HFFc6 (cell line): Measurements from ENCODE around the gene CRKL. TPM values are rescaled to one million over a fixed set of nuclear protein-coding genes. Genes with fewer than 3 reads are reported as not detected.

Source experiments
- DNase-seq: peaks from one replicate; pipeline ENCODE4 v3.0.0-alpha.2; 2018
- H3K27ac Mint-ChIP-seq: 2 replicates; pipeline ENCODE4 v1.8.0; 2020; ENCODE audit warnings: mild to moderate bottlenecking, mixed read lengths
- H3K27me3 Mint-ChIP-seq: 2 replicates; pipeline ENCODE4 v1.8.0; 2021; ENCODE audit warnings: mild to moderate bottlenecking, moderate library complexity, mixed read lengths; ENCODE audit not compliant: insufficient read depth
- H3K36me3 Mint-ChIP-seq: 2 replicates; pipeline ENCODE4 v1.8.0; 2021; ENCODE audit warnings: low read depth, mixed read lengths
- H3K4me1 Mint-ChIP-seq: 2 replicates; pipeline ENCODE4 v1.8.0; 2020; ENCODE audit warnings: low read depth, mixed read lengths
- H3K4me3 Mint-ChIP-seq: 2 replicates; pipeline ENCODE4 v1.8.0; 2020; ENCODE audit warnings: mild to moderate bottlenecking, moderate library complexity, mixed read lengths
- H3K9me3 Mint-ChIP-seq: 2 replicates; pipeline ENCODE4 v1.8.0; 2020; ENCODE audit warnings: mild to moderate bottlenecking, mixed read lengths
- total RNA-seq, 6 experiments: library from RNA; stranded (reverse); fragmentation: NEBNext Ultra II Directional; extraction: Animal tissue kit (Norgen Biotek cat#: 25700); gene quantifications; 2 replicates in 1 of 6; 3 replicates in 5 of 6; pipeline ENCODE4 v1.2.3, GENCODE V29; 2021
- TF ChIP-seq, protein P1 (sequence below): fragments of 200-600 bp; sonication (generic); IDR thresholded peaks from 2 replicates; pipeline ENCODE4 v1.5.0; 2021; ENCODE audit warnings: antibody characterized with exemption, mild to moderate bottlenecking

CRKL gene
- total RNA-seq, 6 experiments from 2014 or later = 44.0 to 51.5 (median 47.6) TPM

DNA sequence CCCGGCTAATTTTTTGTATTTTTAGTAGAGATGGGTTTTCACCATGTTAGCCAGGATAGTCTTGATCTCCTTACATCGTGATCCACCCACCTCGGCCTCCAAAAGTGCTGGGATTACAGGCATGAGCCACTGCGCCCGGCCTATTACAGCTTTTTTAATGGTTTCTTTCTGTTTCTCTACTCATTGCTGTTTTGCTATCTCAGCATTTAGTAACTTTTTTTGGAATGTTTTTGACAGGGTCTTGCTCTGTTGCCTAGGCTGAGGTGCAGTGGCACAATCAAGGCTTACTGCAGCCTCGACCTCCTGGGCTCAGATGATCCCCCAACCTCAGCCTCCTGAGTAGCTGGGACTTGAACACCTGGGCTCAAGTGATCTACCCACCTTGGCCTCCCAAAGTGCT is 4.7 kb upstream of the CRKL start:
- no peaks in the 10 kb centered on the region for H3K36me3 Mint-ChIP-seq
- no peaks in the 10 kb centered on the region; the same call in 1 of the 2 replicates for H3K4me1 Mint-ChIP-seq
- H3K27ac Mint-ChIP-seq = no peak overlapping the region
- H3K4me3 Mint-ChIP-seq = no peak overlapping the region
- TF ChIP-seq, protein P1, sequence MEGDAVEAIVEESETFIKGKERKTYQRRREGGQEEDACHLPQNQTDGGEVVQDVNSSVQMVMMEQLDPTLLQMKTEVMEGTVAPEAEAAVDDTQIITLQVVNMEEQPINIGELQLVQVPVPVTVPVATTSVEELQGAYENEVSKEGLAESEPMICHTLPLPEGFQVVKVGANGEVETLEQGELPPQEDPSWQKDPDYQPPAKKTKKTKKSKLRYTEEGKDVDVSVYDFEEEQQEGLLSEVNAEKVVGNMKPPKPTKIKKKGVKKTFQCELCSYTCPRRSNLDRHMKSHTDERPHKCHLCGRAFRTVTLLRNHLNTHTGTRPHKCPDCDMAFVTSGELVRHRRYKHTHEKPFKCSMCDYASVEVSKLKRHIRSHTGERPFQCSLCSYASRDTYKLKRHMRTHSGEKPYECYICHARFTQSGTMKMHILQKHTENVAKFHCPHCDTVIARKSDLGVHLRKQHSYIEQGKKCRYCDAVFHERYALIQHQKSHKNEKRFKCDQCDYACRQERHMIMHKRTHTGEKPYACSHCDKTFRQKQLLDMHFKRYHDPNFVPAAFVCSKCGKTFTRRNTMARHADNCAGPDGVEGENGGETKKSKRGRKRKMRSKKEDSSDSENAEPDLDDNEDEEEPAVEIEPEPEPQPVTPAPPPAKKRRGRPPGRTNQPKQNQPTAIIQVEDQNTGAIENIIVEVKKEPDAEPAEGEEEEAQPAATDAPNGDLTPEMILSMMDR = no peak
- DNase-seq = no peak
- H3K9me3 Mint-ChIP-seq = no peaks in the 10 kb centered on the region
- no peaks in the 10 kb centered on the region; the same call in 1 of the 2 replicates for H3K27me3 Mint-ChIP-seq

DNA sequence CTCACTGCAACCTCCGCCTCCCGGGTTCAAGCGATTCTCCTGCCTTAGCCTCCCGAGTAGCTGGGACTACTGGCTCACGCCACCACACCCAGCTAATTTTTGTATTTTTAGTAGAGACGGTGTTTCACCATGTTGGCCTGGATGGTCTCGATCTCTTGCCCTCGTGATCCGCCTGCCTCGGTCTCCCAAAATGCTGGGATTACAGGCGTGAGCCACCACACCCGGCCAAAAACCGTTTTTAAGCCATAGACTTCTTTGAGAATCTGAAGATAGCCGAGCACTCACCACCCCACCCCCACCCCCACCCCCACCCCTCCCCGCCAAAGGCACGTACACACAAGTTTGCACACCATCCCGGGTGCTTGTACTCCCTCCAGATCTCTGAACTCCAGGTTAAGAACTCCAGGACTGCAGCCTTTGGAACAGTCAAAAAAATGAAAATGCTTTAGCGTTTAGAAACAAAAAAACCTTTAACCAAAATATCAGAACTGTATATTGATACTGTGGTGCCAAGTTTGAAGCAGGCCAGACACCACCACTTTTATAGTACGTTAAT is 1.5 kb downstream of the CRKL start:
- Mint-ChIP-seq H3K4me3 (peak overlapping the region; percentile 98), H3K27me3 (no peaks in the 10 kb centered on the region), H3K9me3 (no peaks in the 10 kb centered on the region), H3K36me3 (peaks cover 25% of the 10 kb centered on the region), H3K27ac (peak overlapping the region; percentile 88), H3K4me1 (peaks cover 33% of the 10 kb centered on the region)
- TF ChIP-seq, protein P1 = no peak
- no peak for DNase-seq

DNA sequence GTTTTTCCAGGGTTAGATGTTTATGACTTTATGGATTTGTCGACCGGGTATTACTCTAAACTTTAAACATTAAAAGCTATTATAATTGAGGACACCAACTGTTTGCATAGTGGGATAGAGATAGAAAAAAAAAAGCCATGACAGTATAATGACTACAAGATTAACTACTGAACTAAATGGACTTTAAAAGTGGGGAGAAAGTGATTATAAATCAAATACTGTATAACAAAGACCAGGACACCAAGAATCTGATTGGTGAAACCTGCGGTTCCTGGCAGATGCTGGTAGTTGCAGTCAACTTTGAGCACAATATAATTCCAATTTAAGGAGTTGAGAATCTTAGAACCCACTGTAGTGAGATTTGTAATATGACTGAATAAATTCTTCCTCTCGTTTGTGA is 2.5 kb downstream of the CRKL start:
- H3K36me3 Mint-ChIP-seq = peaks cover 25% of the 10 kb centered on the region
- no peak for DNase-seq
- no peaks in the 10 kb centered on the region for H3K27me3 Mint-ChIP-seq
- H3K4me1 Mint-ChIP-seq = peaks cover 33% of the 10 kb centered on the region
- TF ChIP-seq, protein P1 = no peak
- peak overlapping the region; percentile 98 for H3K4me3 Mint-ChIP-seq
- peak overlapping the region; percentile 75 for H3K27ac Mint-ChIP-seq
- H3K9me3 Mint-ChIP-seq = no peaks in the 10 kb centered on the region

DNA sequence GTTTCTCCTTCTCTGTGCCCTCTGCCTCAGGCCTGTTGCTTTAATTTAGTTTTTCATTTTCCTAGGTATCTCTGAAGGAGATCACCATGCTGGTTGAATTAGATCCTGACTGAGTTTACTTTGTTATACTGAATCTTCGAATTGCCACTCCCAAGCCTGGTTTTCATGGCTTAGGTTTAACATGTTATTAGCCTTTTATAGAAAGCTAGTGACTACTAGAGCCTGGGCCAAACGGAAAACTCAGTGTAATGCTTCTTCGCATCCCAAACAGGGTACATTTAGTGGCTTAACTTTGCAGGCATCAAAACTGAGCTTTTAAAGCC is 3.6 kb downstream of the CRKL start:
- TF ChIP-seq, protein P1 = no peak
- peak overlapping the region; percentile 75 for H3K27ac Mint-ChIP-seq
- DNase-seq = no peak
- H3K36me3 Mint-ChIP-seq = peaks cover 30% of the 10 kb centered on the region
- H3K4me3 Mint-ChIP-seq = peak overlapping the region; percentile 98
- peaks cover 39% of the 10 kb centered on the region for H3K4me1 Mint-ChIP-seq
- no peaks in the 10 kb centered on the region for H3K9me3 Mint-ChIP-seq
- no peaks in the 10 kb centered on the region for H3K27me3 Mint-ChIP-seq

DNA sequence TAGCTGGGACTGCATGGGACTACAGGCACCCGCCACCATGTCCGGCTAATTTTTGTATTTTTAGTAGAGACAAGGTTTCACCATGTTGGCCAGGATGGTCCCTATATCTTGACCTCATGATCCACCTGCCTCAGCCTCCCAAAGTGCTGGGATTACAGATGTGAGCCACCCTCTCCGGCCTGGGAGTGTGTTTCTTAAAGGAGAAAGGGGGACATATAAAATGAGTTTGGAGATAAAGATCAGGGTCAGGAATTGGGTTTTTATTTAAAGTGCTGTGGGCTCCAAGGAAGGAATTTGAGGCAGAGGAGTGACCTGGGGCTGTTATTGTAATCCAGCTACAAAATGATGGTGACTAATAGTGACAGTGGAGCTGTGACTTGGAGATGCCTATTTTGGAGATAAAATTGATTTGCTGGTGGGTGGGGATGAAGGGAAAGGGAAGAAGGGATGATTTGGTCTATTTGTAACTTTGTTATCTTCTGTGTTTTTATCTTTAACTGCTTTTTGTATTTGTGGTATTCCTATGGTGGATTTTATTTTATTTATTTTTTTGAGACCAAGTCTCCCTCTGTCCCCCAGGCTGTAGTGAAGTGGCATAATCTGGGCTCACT is 5.0 kb downstream of the CRKL start:
- peaks cover 34% of the 10 kb centered on the region for H3K36me3 Mint-ChIP-seq
- peak overlapping the region; percentile 49 for H3K4me3 Mint-ChIP-seq
- DNase-seq = peak; percentile 19
- H3K9me3 Mint-ChIP-seq = no peaks in the 10 kb centered on the region
- H3K27me3 Mint-ChIP-seq = no peaks in the 10 kb centered on the region
- TF ChIP-seq, protein P1 = no peak
- H3K4me1 Mint-ChIP-seq = peaks cover 48% of the 10 kb centered on the region
- H3K27ac Mint-ChIP-seq = peak overlapping the region; percentile 29
